IPS DF 4.7 (cell line): ENCODE data around the gene EPB41L3.

Experiments used
- DNase-seq: peaks from one replicate; pipeline ENCODE4 v3.0.0-alpha.2; 2013; ENCODE audit warnings: low spot score; ENCODE audit errors: extremely low read depth

EPB41L3 gene

DNA sequence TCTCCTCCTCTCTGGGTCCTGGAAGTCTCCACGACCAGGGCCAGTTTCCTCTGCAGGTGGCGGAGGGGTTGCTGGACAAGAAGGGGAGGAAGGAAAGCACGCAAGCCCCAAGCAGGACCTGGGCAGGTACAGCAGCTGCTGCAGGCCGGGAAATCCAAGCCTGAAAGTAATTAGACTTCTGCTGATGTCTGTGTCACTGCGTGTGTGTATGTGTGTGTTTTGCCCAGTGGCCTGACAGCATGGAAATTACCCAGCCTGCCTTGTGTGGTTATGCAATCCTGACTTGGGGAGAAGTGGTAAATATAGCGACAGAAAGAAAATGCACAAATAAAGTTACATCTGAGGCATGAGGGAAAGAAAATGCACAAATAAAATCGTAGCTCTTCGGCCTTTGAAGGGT lies 126.5 kb downstream of the EPB41L3 start:
- DNase-seq, result no peak

DNA sequence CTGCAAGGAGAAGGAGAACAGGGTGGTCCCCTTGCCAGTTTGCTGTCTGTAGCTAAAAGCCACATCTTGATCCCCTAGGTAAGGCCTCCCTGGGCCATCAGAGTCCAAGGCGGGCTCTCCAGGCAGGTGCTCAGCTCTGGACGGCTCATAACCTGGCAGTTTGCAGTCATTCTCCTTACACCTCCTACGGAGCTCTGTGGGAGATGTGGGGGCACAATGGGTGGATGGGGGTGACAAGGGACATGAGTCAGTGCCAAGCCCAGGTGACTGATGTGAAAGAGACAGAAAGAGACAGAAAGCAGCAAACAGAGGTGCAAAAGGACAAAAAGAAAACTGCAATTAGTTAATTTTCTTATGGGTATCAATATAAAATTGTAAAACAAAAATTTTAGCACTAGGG lies 127.7 kb downstream of the EPB41L3 start:
- DNase-seq, result no peak

DNA sequence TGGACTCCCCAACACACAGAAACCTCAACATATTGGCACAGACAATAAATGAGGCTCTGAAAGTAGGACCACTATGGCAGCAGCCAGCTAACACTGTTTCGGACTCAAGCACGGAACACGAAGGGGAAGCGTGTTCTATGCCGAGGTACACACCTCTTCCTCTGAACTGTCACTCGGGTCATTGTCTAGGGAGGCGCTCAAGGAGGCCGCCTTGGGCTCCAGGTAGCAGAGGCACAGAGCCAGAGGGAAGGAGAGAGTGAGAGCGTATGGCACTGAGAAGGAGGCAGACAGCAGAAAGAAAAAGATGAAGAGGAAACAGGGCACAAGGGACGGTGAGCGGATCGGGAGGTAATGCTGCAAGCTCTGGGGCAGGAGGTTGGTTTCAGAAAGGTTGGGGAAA lies 128.1 kb downstream of the EPB41L3 start:
- no peak for DNase-seq

DNA sequence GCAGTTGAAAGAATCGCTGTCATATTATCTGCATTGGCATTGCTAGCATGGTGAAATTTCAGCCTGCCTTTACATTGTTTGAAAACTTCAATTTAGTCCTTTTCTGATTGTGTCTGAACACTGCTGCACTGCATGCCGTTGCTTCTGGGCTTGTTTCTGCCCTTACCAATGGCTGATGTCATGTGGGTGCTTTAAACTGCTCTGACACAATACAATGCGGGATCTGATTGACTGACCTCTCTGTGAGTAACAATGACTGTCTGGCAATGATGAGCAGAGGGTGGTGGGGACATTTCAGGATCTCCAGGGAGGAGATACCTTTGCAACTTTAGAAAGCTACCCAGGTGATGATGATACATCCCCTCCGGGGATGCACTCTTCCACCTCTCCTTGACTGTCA lies 128.8 kb downstream of the EPB41L3 start:
- DNase-seq, result no peak

DNA sequence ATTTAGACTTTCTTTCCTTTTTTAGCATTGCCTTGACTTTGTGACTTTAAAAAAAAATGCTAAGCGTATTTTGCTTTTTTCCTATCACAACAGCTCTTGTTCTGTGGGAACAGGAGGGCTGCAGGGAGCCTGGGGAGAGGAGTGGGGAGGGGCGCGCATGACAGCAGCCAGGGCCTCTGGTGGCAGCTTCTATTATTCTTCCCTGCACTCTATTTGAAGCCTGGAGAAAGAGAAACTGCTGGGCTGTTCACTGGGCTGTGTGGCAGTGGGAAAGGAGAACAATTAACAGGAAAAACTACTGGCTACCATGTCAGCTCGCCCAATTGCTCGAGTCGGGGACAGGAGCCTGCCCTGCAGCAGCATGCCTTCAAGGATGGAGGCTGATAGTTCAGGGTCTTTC lies 129.3 kb downstream of the EPB41L3 start:
- DNase-seq, result peak; percentile 2

DNA sequence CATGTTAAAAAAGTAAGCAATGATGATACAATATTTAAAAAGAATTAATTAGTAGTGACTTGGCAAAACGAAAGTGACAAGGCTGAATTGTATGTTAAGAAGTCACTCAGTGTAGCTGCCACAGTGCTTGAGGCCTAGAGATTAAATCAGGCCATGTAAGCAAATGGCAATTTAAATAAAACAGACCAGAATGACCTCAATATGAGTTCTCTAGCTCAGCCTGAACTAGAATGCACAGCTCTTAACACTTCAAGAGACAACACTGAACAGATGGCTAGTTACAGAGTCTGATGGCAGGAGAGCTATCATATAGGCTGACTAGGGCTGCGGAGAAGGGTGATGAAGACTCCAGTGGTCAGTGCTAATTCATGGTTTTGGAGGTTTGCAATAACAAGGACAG lies 130.3 kb downstream of the EPB41L3 start:
- no peak for DNase-seq

DNA sequence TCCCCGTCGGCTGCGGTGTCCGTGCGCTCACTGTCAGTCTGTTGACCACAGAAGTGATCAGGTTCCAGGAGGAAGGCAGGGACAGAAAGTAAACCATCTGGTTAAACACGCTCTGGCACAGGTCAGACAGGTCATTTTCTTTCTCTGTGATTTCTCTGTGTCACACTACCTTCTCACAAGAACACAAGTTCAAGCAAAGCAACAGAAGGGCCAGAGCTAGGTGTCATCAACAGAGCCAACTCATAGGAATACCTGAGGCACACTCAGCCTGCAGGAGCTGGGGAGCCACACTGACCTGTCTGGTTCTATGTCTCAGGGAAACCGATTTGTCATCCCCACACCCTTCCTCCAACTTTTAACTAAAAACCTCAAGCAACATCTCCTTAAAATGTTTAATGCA lies 133.2 kb downstream of the EPB41L3 start:
- DNase-seq, result no peak

DNA sequence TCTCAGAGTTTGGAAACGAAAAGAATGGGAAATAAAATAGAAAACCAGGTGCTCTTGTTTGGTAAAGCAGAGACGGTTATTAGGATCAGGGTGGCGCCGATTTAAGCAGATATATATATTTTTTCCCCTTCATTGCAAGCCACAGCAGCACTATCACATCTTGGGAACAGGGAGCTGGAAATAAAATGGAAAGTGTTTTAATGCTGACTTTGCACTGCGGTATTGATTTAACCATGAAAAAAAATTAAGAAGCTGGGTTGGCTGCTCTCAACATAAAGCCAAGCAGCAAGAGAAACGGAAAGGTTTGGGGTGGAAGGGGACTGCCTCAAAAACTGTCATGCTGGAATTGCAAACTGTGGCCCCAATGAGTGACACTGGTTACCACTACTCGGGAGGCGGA lies 145.5 kb downstream of the EPB41L3 start:
- no peak for DNase-seq

DNA sequence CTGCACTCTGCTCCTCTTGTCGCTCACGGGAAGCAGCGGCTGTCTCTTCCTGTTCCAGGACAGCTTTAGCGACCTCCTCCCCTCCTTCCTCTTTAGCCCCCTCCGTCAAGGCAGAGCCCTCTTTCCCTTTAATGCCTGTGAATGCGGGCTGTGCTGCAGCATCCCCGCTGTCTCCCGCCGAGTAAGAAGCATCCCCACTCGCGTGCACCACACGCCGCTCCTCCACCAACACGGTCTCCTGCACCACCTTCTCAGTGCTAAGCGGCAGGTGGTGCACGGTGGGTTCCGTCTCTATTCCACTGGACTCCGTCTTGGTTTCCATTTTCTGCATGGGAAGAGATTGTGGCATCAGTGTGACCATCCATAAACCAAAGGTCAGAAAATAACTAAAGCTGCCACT lies 146.7 kb downstream of the EPB41L3 start:
- no peak for DNase-seq

DNA sequence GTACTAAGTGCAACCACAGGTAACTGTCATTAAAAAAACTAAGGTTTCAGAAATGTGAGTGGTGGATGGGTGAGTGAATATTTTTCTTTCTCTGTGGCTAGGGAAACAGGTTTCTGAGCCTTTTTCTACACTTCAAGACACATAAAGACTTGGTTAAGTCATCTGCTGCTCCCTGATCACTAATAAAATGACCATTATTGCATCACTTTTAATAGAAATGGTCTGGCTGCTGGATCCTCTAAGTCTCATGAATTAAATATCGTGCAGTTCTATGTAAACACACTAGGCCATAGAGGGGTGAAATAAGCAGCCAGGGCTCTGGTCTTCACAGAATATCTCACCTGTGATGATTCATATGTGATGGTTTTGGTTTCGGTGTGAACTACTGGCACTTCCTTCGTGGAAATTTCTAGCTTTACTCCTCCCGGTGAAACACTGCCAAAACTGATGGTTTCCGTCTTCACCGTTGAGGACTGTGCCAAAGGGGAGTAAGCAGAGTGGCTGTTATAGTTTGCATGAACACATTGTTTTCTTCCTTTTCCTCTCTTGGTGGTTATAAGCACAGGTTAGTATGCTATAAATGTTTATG lies 147.8 kb downstream of the EPB41L3 start:
- DNase-seq, result no peak

DNA sequence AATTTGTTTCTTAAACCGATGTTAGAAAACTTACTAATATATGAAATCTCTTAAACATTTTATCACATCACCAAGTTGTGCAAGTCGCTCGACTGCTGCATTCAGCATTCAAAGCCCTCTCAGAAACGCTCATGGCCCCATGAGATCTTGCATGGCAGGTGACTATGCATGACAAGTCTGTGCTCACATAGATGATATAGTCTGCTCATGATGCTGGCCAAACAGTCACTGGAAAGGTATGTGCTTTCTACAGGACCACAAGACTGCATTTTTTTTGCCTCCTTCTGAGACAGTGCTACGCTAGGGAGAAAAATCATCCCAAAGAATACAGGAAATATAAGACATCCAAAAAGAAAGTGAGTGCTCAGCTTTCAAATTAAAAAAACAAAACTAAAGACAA lies 150.0 kb downstream of the EPB41L3 start:
- DNase-seq, result no peak

DNA sequence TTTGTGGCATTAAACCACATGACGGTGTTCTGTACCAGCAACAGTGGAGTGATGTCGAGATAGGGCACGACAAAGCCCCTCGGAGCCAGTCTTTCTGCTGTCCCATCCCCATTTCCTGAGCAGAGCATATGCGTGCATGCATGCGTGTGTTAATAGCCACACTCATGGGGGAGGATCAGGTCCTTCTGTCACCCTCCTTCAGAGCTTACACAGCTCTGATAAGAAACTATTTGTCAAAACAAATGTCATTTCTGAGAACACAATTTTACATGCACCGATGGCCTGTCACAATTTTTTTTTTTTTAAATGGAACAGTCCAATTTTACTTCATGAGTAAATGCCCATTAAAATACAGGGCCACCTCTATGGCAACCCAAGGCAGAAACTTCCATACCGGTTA lies 152.4 kb downstream of the EPB41L3 start:
- DNase-seq, result no peak

DNA sequence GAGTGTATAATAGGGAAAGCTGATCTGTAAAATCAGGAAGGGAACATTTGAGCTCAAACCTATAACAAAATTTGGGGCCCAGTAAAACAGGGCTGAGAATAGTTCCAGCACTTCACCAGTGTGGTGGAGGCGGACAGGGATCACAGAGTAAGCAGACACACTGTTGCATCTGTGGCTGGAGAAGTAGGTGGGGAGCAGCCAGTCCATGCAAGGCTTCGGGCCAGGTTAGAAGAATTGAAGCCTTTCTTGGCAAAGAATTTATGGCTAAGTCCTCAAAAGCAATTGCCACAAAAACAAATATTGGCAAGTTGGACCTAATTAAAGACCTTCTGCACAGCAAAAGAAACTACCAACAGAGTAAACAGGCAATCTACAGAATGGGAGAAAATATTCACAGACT lies 154.4 kb downstream of the EPB41L3 start:
- no peak for DNase-seq

DNA sequence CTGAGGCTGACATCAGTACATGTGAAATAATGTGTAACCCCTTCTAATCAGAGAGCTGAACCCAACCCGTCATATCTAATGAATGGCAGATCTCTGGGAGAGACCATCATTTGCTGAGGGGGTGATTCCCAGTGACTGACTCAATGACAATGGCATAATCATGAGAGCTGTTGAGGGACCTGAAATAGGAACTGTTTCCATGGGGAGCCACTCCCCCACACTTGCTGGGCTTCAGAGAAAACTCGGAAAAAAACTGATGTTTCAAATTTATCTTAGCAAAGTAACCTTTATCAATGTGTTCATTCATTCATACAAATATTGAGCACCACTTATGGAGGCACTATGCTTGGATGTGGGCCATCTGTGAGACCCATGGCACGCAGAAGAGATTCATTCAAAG lies 154.9 kb downstream of the EPB41L3 start:
- DNase-seq, result no peak

DNA sequence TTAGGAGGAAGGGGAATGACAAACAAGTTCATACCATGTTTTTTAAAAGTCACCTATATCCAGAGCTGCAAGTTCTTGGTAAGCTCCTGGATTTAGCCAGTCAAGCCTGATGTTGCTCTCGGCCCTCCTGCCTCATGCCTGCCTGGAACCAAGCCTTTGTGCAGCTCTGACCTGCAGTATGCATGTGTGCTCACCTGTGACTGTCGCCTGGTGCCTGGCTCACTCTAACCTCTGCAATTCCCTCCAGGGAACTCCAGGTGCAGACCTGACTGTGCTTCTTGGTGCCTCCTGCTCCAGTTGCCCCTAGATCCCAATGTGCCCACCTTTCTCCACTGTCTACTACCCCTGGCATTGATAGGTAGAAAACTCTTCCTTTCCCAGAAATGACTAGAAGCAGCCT lies 163.2 kb downstream of the EPB41L3 start:
- DNase-seq, result no peak

DNA sequence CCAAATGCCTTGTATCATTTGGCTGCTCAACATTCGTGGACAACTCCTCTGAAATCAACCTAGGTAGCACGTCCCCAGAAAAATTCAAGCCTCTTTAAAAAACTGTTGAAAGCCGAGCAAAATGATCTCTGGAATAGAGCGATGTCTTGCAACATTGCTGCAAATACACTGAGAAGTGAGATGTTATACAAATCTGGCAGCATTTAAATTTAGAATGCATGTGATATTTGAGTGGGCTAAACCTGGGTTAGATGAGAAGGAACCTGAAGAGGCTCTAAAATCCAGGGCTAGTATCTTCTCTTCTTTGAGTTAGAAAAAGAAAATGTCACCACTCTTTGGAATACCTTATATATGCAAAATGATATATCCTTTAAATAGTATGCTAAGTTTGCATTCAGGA lies 166.8 kb downstream of the EPB41L3 start:
- no peak for DNase-seq

DNA sequence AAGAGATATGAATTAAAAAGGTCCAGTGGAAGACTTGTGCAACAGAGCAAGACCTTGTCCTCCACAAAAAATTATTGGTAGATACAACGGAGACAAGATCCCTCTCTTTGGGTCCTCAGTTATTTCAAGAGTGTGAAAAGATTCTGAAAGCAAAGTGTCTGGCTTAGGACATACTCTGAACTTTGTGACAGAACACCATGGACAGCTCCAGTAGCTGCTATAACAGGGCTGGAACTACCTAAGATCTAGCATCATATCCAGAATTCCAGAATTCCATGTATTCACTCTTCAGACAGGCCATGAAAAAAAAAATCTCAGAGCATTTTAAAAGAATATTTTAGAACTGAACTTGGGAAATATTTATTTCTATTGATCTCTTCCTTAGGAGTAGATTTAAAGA lies 173.5 kb downstream of the EPB41L3 start:
- no peak for DNase-seq

DNA sequence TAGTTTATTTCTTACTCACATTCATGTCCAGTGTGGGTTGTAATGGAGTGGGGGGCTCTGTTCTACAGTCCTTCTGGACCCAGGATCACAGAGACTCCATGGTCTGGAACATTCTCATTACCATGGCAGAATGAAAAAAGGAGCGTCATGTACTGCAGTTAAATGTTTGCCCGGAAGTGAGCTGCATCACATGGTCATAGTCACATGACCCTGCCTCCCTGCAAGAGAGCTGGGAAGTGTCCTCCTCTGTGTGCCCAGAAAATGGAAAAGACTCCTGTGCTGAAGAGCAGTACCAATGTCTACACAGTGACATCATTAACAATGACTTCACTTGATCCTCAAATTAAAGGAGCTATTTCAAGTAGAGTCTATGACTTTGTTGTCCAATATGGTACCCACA lies 174.3 kb downstream of the EPB41L3 start:
- no peak for DNase-seq

DNA sequence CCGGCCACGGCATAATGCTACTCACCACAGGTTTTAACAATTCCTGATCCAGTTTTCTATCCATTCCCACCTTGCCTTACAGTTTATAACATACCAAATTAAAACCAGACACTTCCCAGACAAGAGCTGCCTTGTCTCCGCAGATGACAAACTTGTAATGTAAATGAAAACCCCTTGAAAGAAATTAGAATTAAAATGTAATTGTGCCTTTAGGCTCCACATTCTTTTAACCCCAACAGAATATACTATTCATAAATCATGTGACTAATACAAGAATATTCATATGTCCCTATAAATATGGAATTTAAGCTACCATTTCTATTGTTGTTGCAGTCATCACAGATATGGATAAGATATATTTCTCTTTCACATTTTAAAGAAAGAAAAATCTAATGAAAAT lies 178.4 kb downstream of the EPB41L3 start:
- DNase-seq, result no peak

DNA sequence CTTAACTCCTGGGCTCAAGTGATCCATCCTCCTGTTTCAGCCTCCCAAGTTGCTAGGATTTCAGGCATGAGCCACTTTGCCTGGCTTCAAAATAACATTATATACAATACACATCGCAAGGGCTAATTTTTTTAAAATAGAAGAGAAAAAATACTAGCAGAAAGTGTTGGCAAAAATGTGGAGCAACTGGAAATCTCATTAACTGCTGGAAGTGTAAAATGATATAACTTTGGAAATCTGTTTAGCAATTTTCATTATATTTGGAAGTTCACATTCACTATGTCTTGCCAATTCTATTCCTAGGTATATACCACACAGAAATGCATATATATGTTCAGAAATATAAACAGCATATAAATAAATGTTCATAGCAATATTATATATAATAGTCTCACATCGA lies 193.2 kb downstream of the EPB41L3 start:
- DNase-seq, result no peak
